GM23338 (cell line): ENCODE data around the gene PCBP3. TPM values are rescaled to one million over a fixed set of nuclear protein-coding genes. Genes with fewer than 3 reads are reported as not detected.

Experiments used
- ATAC-seq: fragments of 200-7000 bp; cut with Tn5 transposase; 3 replicates; pipeline ENCODE4 v1.9.1; 2020
- DNase-seq: peaks from one replicate; pipeline ENCODE4 v3.0.0-alpha.2; 2015; ENCODE audit warnings: low spot score
- H2AFZ ChIP-seq: fragments of 200-600 bp; sonication (generic); 2 replicates; pipeline ENCODE4 v1.8.0; 2016; ENCODE audit warnings: antibody characterized with exemption, mild to moderate bottlenecking, moderate library complexity
- H3F3A ChIP-seq: fragments of 200-600 bp; sonication (generic); replicated peaks from 2 replicates; pipeline ENCODE4 v1.8.0; 2017; ENCODE audit warnings: antibody characterized with exemption, mixed run types, low read depth
- H3K27ac ChIP-seq: fragments of 200-600 bp; sonication (generic); 2 replicates; pipeline ENCODE4 v1.6.1; 2016; ENCODE audit warnings: low read depth
- H3K27me3 ChIP-seq: fragments of 200-600 bp; sonication (generic); 2 replicates; pipeline ENCODE4 v1.8.0; 2016; ENCODE audit warnings: mild to moderate bottlenecking, mixed run types, moderate library complexity; ENCODE audit not compliant: insufficient read depth
- H3K36me3 ChIP-seq: fragments of 200-600 bp; sonication (generic); 2 replicates; pipeline ENCODE4 v1.8.0; 2016; ENCODE audit warnings: mild to moderate bottlenecking; ENCODE audit not compliant: insufficient read depth
- H3K4me1 ChIP-seq: fragments of 200-600 bp; sonication (generic); 2 replicates; pipeline ENCODE4 v1.8.0; 2016; ENCODE audit warnings: mild to moderate bottlenecking, moderate library complexity; ENCODE audit not compliant: insufficient read depth
- H3K4me2 ChIP-seq: fragments of 200-600 bp; sonication (generic); 2 replicates; pipeline ENCODE4 v1.7.1; 2017; ENCODE audit warnings: mixed run types
- H3K4me3 ChIP-seq: fragments of 200-600 bp; sonication (generic); 2 replicates; pipeline ENCODE4 v1.6.1; 2016; ENCODE audit warnings: mixed run types
- H3K79me2 ChIP-seq: fragments of 200-600 bp; sonication (generic); replicated peaks from 2 replicates; pipeline ENCODE4 v1.8.0; 2017; ENCODE audit warnings: mild to moderate bottlenecking; ENCODE audit not compliant: insufficient read depth
- H3K9me2 ChIP-seq: fragments of 200-600 bp; sonication (generic); 2 replicates; pipeline ENCODE4 v1.8.0; 2017; ENCODE audit not compliant: insufficient read depth
- H4K20me1 ChIP-seq: fragments of 200-600 bp; sonication (generic); replicated peaks from 2 replicates; pipeline ENCODE4 v1.8.0; 2017; ENCODE audit warnings: mild to moderate bottlenecking; ENCODE audit not compliant: insufficient read depth
- H3K27ac Mint-ChIP-seq: 2 replicates; pipeline ENCODE4 v1.8.0; 2020; ENCODE audit warnings: inconsistent platforms, mild to moderate bottlenecking, moderate library complexity, mixed read lengths
- H3K27me3 Mint-ChIP-seq: 3 replicates; pipeline ENCODE4 v1.8.0; 2022; ENCODE audit warnings: low read depth, mild to moderate bottlenecking, moderate library complexity, mixed read lengths, inconsistent platforms; ENCODE audit not compliant: insufficient read depth, poor library complexity
- H3K36me3 Mint-ChIP-seq: 3 replicates; pipeline ENCODE4 v1.8.0; 2021; ENCODE audit warnings: low read depth, mild to moderate bottlenecking, inconsistent platforms, moderate library complexity, mixed read lengths
- H3K4me1 Mint-ChIP-seq: 3 replicates; pipeline ENCODE4 v1.8.0; 2020; ENCODE audit warnings: mild to moderate bottlenecking, inconsistent platforms, mixed read lengths
- H3K4me3 Mint-ChIP-seq: 3 replicates; pipeline ENCODE4 v1.8.0; 2021; ENCODE audit warnings: moderate library complexity, mild to moderate bottlenecking, inconsistent platforms, mixed read lengths
- H3K9me3 Mint-ChIP-seq: 3 replicates; pipeline ENCODE4 v1.8.0; 2020; ENCODE audit warnings: moderate library complexity, mild to moderate bottlenecking, inconsistent platforms, mixed read lengths
- CREB1 ChIP-seq: fragments of 250-450 bp; sonication (Bioruptor Pico); IDR thresholded peaks from 2 replicates; pipeline ENCODE4 v1.5.0; 2020; ENCODE audit warnings: low read depth, mild to moderate bottlenecking, moderate library complexity
- EZH2 ChIP-seq: fragments of 200-600 bp; sonication (generic); IDR thresholded peaks from one replicate; pipeline ENCODE4 v1.8.0; 2017; ENCODE audit warnings: antibody characterized with exemption, mild to moderate bottlenecking, low read depth; ENCODE audit not compliant: unreplicated experiment
- EZH2phosphoT487 ChIP-seq: fragments of 200-600 bp; sonication (generic); IDR thresholded peaks from one replicate; pipeline ENCODE4 v1.8.1; 2018; ENCODE audit warnings: antibody characterized with exemption; ENCODE audit not compliant: unreplicated experiment
- JUNB ChIP-seq: IDR thresholded peaks from one replicate; pipeline ENCODE4 v1.6.1; 2016; ENCODE audit warnings: antibody characterized with exemption; ENCODE audit not compliant: unreplicated experiment
- NANOG ChIP-seq: IDR thresholded peaks from 2 replicates; pipeline ENCODE4 v1.6.1; 2016; ENCODE audit warnings: antibody characterized with exemption, borderline replicate concordance
- POLR2AphosphoS5 ChIP-seq: IDR thresholded peaks from 2 replicates; pipeline ENCODE4 v1.6.1; 2016; ENCODE audit warnings: antibody characterized with exemption, low read depth
- STAT1 ChIP-seq: IDR thresholded peaks from one replicate; pipeline ENCODE4 v1.6.1; 2016; ENCODE audit warnings: antibody characterized with exemption; ENCODE audit not compliant: unreplicated experiment
- ZNF114 ChIP-seq: fragments of 250-450 bp; sonication (Bioruptor Pico); IDR thresholded peaks from 2 replicates; pipeline ENCODE4 v1.5.0; 2020; ENCODE audit warnings: mild to moderate bottlenecking, moderate library complexity
- ZNF331 ChIP-seq: fragments of 250-450 bp; sonication (Bioruptor Pico); IDR thresholded peaks from 2 replicates; pipeline ENCODE4 v1.5.0; 2020; ENCODE audit warnings: low read depth, mild to moderate bottlenecking, moderate library complexity
- polyA plus RNA-seq: library from polyadenylated mRNA; unstranded; fragments of >200 nt; fragmentation: Nextera tagmentation; extraction: Ambion mirVana; gene quantifications from 2 replicates; pipeline ENCODE4 v1.2.1, GENCODE V29; 2016
- total RNA-seq: library from RNA; depleted of rRNA; stranded (reverse); fragments of >200 nt; shearing (Covaris generic); gene quantifications from 2 replicates; pipeline ENCODE4 v1.2.3, GENCODE V29; 2014
- TF ChIP-seq, protein P1 (sequence below), 2 experiments: fragments of 200-600 bp in 1 of 2; sonication (generic) in 1 of 2; conservative IDR thresholded peaks; 2 replicates each; pipeline versions ENCODE4 v1.5.1 to v1.6.1; 2016 to 2017; ENCODE audit warnings: antibody characterized with exemption in 2 of 2, low read depth in 2 of 2, mild to moderate bottlenecking in 2 of 2, moderate library complexity in 1 of 2
- TF ChIP-seq, protein P2 (sequence below): IDR thresholded peaks from 2 replicates; pipeline ENCODE4 v1.6.1; 2016; ENCODE audit warnings: antibody characterized with exemption
- TF ChIP-seq, protein P3 (sequence below): fragments of 250-450 bp; sonication (Bioruptor Pico); IDR thresholded peaks from 2 replicates; pipeline ENCODE4 v1.5.0; 2020; ENCODE audit warnings: mild to moderate bottlenecking, moderate library complexity
- TF ChIP-seq, protein P4 (sequence below): IDR thresholded peaks from one replicate; pipeline ENCODE4 v1.6.1; 2018; ENCODE audit warnings: antibody characterized with exemption; ENCODE audit not compliant: unreplicated experiment

PCBP3 gene
- total and polyA plus RNA-seq, 2 experiments from 2014 or later = 7.1 to 9.1 TPM

DNA sequence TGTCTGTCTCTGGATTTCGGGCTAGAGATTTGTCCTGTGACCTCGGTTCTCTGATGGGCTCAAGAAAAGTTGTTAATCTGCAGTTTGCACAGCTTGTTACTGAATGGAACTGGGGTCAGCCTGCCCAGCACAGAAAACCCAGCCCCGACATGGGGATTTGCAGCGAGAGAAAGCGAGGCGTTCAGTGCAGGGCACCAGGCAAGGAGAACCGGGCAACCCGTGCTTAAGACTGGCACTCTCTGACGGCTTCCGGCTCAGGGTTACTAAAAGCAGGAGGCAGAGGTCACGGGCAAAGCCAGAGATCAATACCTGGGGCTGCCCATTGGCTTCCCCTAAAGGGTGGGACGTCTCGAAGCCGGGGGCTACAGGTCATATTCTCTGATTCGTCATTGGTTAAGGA lies 308.2 kb downstream of the PCBP3 start:
- Histone ChIP-seq H3K4me2 (no peak overlapping the region), H3K4me3 (no peak overlapping the region), H3K79me2 (no peaks in the 10 kb centered on the region), H4K20me1 (no peaks in the 10 kb centered on the region), H3K36me3 (no peaks in the 10 kb centered on the region), H3K27me3 (no peaks in the 10 kb centered on the region), H3F3A (no peaks in the 10 kb centered on the region), H2AFZ (no peak overlapping the region), H3K9me2 (no peaks in the 10 kb centered on the region), H3K4me1 (no peaks in the 10 kb centered on the region), H3K27ac (no peak overlapping the region)
- ATAC-seq (no peak), DNase-seq (no peak)
- H3K4me1 Mint-ChIP-seq = peaks cover 10% of the 10 kb centered on the region
- peaks cover 13% of the 10 kb centered on the region for H3K27me3 Mint-ChIP-seq
- peaks cover 6% of the 10 kb centered on the region; the same call in 2 of the 3 replicates for H3K9me3 Mint-ChIP-seq
- H3K27ac Mint-ChIP-seq = no peak overlapping the region
- no peak overlapping the region for H3K4me3 Mint-ChIP-seq
- H3K36me3 Mint-ChIP-seq = no peaks in the 10 kb centered on the region; the same call in 2 of the 3 replicates
- TF ChIP-seq EZH2phosphoT487 (no peak), NANOG (no peak), EZH2 (no peak), STAT1 (no peak), POLR2AphosphoS5 (no peak), CREB1 (CRISPR knock-in tag) (no peak), JUNB (no peak), ZNF331 (CRISPR knock-in tag) (no peak), ZNF114 (CRISPR knock-in tag) (no peak)
- TF ChIP-seq, protein P1, sequence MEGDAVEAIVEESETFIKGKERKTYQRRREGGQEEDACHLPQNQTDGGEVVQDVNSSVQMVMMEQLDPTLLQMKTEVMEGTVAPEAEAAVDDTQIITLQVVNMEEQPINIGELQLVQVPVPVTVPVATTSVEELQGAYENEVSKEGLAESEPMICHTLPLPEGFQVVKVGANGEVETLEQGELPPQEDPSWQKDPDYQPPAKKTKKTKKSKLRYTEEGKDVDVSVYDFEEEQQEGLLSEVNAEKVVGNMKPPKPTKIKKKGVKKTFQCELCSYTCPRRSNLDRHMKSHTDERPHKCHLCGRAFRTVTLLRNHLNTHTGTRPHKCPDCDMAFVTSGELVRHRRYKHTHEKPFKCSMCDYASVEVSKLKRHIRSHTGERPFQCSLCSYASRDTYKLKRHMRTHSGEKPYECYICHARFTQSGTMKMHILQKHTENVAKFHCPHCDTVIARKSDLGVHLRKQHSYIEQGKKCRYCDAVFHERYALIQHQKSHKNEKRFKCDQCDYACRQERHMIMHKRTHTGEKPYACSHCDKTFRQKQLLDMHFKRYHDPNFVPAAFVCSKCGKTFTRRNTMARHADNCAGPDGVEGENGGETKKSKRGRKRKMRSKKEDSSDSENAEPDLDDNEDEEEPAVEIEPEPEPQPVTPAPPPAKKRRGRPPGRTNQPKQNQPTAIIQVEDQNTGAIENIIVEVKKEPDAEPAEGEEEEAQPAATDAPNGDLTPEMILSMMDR (conservative IDR thresholded peaks at IDR 0.05; ENCODE audit: low read depth in 2 of 2) = no peak
- TF ChIP-seq, protein P2, sequence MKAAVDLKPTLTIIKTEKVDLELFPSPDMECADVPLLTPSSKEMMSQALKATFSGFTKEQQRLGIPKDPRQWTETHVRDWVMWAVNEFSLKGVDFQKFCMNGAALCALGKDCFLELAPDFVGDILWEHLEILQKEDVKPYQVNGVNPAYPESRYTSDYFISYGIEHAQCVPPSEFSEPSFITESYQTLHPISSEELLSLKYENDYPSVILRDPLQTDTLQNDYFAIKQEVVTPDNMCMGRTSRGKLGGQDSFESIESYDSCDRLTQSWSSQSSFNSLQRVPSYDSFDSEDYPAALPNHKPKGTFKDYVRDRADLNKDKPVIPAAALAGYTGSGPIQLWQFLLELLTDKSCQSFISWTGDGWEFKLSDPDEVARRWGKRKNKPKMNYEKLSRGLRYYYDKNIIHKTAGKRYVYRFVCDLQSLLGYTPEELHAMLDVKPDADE = no peak
- TF ChIP-seq, protein P3, sequence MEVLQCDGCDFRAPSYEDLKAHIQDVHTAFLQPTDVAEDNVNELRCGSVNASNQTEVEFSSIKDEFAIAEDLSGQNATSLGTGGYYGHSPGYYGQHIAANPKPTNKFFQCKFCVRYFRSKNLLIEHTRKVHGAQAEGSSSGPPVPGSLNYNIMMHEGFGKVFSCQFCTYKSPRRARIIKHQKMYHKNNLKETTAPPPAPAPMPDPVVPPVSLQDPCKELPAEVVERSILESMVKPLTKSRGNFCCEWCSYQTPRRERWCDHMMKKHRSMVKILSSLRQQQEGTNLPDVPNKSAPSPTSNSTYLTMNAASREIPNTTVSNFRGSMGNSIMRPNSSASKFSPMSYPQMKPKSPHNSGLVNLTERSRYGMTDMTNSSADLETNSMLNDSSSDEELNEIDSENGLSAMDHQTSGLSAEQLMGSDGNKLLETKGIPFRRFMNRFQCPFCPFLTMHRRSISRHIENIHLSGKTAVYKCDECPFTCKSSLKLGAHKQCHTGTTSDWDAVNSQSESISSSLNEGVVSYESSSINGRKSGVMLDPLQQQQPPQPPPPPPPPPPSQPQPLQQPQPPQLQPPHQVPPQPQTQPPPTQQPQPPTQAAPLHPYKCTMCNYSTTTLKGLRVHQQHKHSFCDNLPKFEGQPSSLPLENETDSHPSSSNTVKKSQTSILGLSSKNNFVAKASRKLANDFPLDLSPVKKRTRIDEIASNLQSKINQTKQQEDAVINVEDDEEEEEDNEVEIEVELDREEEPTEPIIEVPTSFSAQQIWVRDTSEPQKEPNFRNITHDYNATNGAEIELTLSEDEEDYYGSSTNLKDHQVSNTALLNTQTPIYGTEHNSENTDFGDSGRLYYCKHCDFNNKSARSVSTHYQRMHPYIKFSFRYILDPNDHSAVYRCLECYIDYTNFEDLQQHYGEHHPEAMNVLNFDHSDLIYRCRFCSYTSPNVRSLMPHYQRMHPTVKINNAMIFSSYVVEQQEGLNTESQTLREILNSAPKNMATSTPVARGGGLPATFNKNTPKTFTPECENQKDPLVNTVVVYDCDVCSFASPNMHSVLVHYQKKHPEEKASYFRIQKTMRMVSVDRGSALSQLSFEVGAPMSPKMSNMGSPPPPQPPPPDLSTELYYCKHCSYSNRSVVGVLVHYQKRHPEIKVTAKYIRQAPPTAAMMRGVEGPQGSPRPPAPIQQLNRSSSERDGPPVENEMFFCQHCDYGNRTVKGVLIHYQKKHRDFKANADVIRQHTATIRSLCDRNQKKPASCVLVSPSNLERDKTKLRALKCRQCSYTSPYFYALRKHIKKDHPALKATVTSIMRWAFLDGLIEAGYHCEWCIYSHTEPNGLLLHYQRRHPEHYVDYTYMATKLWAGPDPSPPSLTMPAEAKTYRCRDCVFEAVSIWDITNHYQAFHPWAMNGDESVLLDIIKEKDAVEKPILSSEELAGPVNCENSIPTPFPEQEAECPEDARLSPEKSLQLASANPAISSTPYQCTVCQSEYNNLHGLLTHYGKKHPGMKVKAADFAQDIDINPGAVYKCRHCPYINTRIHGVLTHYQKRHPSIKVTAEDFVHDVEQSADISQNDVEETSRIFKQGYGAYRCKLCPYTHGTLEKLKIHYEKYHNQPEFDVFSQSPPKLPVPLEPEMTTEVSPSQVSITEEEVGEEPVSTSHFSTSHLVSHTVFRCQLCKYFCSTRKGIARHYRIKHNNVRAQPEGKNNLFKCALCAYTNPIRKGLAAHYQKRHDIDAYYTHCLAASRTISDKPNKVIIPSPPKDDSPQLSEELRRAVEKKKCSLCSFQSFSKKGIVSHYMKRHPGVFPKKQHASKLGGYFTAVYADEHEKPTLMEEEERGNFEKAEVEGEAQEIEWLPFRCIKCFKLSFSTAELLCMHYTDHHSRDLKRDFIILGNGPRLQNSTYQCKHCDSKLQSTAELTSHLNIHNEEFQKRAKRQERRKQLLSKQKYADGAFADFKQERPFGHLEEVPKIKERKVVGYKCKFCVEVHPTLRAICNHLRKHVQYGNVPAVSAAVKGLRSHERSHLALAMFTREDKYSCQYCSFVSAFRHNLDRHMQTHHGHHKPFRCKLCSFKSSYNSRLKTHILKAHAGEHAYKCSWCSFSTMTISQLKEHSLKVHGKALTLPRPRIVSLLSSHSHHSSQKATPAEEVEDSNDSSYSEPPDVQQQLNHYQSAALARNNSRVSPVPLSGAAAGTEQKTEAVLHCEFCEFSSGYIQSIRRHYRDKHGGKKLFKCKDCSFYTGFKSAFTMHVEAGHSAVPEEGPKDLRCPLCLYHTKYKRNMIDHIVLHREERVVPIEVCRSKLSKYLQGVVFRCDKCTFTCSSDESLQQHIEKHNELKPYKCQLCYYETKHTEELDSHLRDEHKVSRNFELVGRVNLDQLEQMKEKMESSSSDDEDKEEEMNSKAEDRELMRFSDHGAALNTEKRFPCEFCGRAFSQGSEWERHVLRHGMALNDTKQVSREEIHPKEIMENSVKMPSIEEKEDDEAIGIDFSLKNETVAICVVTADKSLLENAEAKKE (CRISPR knock-in tag) = no peak
- TF ChIP-seq, protein P4, sequence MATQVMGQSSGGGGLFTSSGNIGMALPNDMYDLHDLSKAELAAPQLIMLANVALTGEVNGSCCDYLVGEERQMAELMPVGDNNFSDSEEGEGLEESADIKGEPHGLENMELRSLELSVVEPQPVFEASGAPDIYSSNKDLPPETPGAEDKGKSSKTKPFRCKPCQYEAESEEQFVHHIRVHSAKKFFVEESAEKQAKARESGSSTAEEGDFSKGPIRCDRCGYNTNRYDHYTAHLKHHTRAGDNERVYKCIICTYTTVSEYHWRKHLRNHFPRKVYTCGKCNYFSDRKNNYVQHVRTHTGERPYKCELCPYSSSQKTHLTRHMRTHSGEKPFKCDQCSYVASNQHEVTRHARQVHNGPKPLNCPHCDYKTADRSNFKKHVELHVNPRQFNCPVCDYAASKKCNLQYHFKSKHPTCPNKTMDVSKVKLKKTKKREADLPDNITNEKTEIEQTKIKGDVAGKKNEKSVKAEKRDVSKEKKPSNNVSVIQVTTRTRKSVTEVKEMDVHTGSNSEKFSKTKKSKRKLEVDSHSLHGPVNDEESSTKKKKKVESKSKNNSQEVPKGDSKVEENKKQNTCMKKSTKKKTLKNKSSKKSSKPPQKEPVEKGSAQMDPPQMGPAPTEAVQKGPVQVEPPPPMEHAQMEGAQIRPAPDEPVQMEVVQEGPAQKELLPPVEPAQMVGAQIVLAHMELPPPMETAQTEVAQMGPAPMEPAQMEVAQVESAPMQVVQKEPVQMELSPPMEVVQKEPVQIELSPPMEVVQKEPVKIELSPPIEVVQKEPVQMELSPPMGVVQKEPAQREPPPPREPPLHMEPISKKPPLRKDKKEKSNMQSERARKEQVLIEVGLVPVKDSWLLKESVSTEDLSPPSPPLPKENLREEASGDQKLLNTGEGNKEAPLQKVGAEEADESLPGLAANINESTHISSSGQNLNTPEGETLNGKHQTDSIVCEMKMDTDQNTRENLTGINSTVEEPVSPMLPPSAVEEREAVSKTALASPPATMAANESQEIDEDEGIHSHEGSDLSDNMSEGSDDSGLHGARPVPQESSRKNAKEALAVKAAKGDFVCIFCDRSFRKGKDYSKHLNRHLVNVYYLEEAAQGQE = no peak
